Ishikawa (cell line): ENCODE results near the gene CACNG4.

Source experiments
- CEBPB ChIP-seq: IDR thresholded peaks from 2 replicates; pipeline ENCODE4 v1.6.1; 2012
- CREB1 ChIP-seq: IDR thresholded peaks from 2 replicates; pipeline ENCODE4 v1.6.1; 2012; ENCODE audit warnings: low read depth
- EGR1 ChIP-seq: IDR thresholded peaks from 2 replicates; pipeline ENCODE4 v1.6.1; 2012
- EP300 ChIP-seq: IDR thresholded peaks from 2 replicates; pipeline ENCODE4 v1.6.1; 2012; ENCODE audit warnings: borderline replicate concordance
- FOXM1 ChIP-seq: IDR thresholded peaks from 2 replicates; pipeline ENCODE4 v1.6.1; 2012; ENCODE audit warnings: low read depth, borderline replicate concordance
- MAX ChIP-seq: IDR thresholded peaks from 2 replicates; pipeline ENCODE4 v1.6.1; 2012
- NFIC ChIP-seq: IDR thresholded peaks from 2 replicates; pipeline ENCODE4 v1.6.1; 2012
- RAD21 ChIP-seq: IDR thresholded peaks from 2 replicates; pipeline ENCODE4 v1.6.1; 2012; ENCODE audit warnings: low read depth
- REST ChIP-seq: IDR thresholded peaks from 2 replicates; pipeline ENCODE4 v1.6.1; 2012; ENCODE audit warnings: low read depth, mild to moderate bottlenecking
- TAF1 ChIP-seq: IDR thresholded peaks from 2 replicates; pipeline ENCODE4 v1.6.1; 2012; ENCODE audit warnings: low read depth, mild to moderate bottlenecking
- TCF12 ChIP-seq: IDR thresholded peaks from 2 replicates; pipeline ENCODE4 v1.6.1; 2012; ENCODE audit warnings: low read depth
- TEAD4 ChIP-seq: IDR thresholded peaks from 2 replicates; pipeline ENCODE4 v1.6.1; 2012
- USF1 ChIP-seq: IDR thresholded peaks from 2 replicates; pipeline ENCODE4 v1.6.1; 2012
- YY1 ChIP-seq: IDR thresholded peaks from 2 replicates; pipeline ENCODE4 v1.6.1; 2012; ENCODE audit warnings: low read depth
- ZBTB7A ChIP-seq: IDR thresholded peaks from 2 replicates; pipeline ENCODE4 v1.6.1; 2012; ENCODE audit warnings: low read depth

CACNG4 gene

GRCh38 chr17:67032382-67032781 is 67.9 kb downstream of the CACNG4 start:
- no peak for TF ChIP-seq CREB1
- no peak for TF ChIP-seq CEBPB
- no peak for TF ChIP-seq RAD21
- no peak for TF ChIP-seq EGR1
- TF ChIP-seq FOXM1: no peak
- TF ChIP-seq NFIC: no peak
- TF ChIP-seq MAX: no peak
- TF ChIP-seq YY1: no peak
- TF ChIP-seq REST: no peak
- TF ChIP-seq ZBTB7A: no peak
- no peak for TF ChIP-seq EP300
- TF ChIP-seq TAF1: no peak
- no peak for TF ChIP-seq TCF12

GRCh38 chr17:67032985-67033384 is 68.5 kb downstream of the CACNG4 start:
- TF ChIP-seq NFIC (no peak), EP300 (no peak), EGR1 (no peak), CREB1 (no peak), ZBTB7A (no peak), MAX (no peak), REST (no peak), FOXM1 (no peak), TAF1 (no peak), TEAD4 (no peak), CEBPB (no peak), RAD21 (no peak), YY1 (no peak)

GRCh38 chr17:67033613-67034012 is 69.1 kb downstream of the CACNG4 start:
- TF ChIP-seq RAD21: no peak
- no peak for TF ChIP-seq USF1
- TF ChIP-seq CEBPB: no peak
- no peak for TF ChIP-seq TEAD4

GRCh38 chr17:67035131-67036083 is 70.9 kb downstream of the CACNG4 start:
- TF ChIP-seq NFIC (no peak), TEAD4 (no peak), YY1 (no peak), RAD21 (no peak), CEBPB (no peak), TAF1 (no peak), EP300 (no peak), REST (no peak), EGR1 (no peak)

GRCh38 chr17:67038861-67039365 is 74.4 kb downstream of the CACNG4 start:
- TF ChIP-seq TAF1 (no peak), USF1 (no peak), TEAD4 (no peak), FOXM1 (no peak), CEBPB (no peak), EGR1 (no peak), NFIC (no peak), REST (no peak)
